Fibroblast of skin of left biceps (primary cell): ENCODE data around the gene ABR.
A peak's percentile ranks its signal among the peaks of the same experiment; 100 is the strongest.
"Not testable (repeated sequence)": the region's sequence is repeated elsewhere in the genome, so short reads cannot be mapped to it uniquely, and the experiment has no call there.

Source experiments
- DNase-seq, 2 experiments: peaks; one replicate each; pipeline ENCODE4 v3.0.0-alpha.2; 2013; ENCODE audit warnings: low read depth in 2 of 2

Gene ABR

DNA sequence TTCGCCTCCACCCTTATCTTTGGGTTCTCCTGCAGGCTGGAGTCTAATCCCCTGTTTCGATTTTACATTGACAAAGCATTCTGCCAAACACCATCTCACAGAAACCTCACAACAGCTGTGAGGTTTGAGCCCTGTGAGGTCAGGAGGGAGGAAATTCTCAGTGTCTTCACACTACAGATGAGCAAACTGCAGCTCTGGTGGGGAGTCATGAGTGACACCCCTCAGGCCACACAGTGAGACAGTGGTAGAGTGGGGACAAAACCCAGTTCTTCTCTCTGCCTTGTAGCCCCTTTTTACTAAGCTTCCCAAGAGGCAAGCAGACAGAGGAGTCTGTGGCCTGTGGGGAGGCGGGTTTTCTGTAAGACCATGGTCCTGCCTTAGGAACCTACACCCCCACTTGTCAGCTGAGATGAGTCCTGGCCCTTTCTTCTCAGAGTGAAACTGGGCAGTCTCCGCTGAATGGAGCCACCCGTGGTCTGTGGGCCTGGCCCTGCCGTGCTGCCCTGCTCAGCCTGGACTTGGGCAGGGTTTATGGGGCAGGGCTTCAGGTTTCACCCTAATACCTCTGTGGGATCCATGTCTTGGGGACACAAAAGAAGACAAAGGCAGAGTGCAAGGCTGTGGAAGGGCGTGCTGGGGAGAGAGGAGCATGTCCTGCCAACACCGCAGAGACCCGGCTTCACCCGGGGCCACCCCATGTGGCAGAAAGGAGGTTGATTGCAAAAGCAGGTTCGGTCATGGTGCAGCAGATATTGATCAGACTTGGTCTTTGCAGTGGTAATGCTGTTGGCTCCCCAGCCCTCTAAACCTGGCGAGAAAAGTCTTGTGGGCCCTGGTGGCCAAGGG, 59.0 kb downstream of the ABR start:
- DNase-seq: no peak

DNA sequence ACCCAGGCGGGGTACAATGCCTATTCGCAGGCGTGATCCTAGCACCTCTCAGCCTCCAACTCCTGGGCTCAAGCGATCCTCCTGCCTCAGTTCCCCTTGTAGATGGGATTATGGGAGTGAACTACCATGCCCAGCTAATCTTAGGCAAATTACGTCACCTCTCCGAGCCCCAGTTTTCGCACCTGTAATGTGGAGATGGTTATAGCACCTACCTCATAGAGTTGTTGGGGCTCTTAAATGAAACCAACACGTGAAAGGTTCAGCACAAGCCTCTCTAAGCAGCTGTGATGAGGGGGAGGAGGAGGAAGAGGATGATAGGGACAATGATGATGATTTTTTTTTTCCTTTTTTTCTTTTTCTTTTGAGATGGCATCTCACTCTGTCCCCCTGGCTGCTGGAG, 59.9 kb downstream of the ABR start:
- DNase-seq: no peak

DNA sequence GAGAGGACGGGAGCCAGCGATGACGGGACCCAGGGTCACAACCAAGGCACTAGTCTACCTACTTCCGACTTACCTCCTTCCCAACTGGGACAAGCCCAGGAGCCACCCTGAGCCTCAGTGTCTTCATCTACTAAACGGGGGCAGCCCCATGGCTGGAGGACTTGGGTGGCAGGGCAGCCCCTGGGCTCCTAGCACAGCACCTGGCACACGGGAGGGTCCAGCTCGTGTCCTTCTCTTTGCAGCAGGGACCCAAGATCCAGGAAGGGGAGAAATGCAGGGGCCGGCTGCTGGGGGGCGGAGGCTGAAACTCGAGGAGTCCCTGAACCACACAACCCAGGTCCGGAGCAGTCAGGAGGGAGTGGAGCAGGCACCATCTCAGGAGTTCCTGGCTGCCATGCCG, 63.2 kb downstream of the ABR start:
- DNase-seq: no peak

DNA sequence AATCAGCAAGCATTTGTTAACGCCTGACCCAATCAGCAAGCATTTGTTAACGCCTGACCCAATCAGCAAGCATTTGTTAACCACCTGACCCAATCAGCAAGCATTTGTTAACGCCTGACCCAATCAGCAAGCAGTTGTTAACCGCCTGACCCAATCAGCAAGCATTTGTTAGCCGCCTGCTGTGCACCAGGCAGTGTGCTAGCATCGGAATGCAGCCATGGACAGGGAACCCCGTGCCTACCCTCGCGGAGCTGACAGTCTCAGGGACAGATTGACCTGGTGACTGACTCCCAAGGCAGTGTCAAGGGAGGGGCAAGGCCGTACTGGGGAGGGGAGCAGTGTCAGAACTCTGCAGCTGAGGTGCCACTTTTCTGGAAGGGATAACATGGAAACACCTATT, 66.9 kb downstream of the ABR start:
- DNase-seq: no peak

- DNase-seq: no peak
These were observed 68.0 kb downstream of the ABR start for GRCh38 chr17:1111599-1112443.

DNA sequence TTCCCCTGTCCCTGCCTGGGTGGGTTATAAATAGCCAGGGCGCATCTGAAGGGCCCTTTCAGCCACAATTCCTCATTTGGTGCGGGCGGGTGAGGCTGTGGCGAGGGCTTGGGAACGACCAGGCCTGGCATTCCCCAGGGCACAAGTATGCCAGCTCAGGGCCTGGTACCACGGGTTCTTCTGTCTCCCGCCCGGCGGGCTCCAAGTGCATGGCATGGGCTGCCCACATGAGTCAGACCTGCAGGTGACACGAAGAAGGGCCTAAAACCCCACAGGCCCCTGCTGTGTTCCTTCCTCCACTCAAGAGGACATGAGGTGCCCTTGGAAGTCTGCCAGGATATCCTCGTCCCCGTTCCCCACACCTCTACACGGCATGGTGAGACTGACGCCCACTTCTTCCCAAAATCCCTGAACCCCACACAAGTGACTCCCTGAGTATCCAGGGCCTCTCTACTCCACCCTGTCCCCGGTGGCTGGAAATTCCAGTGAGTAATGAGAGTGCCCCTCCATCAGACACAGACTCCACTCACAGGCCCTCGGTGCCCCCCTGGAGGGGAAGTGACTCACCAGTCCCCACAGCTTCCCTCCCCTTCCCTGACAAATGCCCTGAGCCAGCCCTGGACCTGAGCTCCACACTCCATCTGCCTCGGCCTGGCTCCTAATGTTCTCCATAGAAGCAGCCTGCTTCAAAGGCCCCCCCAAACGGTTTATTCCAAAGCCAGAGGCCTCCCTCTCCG, 68.8 kb downstream of the ABR start:
- peak in 1 of 2 experiments; percentile 37 for DNase-seq

DNA sequence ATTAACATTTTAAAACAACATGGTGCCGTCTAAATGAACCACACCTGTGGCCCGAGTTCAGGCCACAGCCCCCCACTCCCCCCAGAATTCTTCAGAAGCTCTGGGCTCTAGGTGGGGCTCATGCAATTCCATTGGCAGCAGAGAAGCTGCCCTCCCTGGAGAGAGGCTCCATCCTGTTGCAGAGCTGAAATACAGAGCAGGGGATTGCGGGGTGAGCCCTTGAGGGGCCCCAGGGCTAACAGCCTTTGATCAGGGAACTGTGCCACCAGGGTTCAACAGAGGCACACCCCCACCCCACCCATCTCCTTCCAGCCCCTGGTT, 69.3 kb downstream of the ABR start:
- no peak for DNase-seq

DNA sequence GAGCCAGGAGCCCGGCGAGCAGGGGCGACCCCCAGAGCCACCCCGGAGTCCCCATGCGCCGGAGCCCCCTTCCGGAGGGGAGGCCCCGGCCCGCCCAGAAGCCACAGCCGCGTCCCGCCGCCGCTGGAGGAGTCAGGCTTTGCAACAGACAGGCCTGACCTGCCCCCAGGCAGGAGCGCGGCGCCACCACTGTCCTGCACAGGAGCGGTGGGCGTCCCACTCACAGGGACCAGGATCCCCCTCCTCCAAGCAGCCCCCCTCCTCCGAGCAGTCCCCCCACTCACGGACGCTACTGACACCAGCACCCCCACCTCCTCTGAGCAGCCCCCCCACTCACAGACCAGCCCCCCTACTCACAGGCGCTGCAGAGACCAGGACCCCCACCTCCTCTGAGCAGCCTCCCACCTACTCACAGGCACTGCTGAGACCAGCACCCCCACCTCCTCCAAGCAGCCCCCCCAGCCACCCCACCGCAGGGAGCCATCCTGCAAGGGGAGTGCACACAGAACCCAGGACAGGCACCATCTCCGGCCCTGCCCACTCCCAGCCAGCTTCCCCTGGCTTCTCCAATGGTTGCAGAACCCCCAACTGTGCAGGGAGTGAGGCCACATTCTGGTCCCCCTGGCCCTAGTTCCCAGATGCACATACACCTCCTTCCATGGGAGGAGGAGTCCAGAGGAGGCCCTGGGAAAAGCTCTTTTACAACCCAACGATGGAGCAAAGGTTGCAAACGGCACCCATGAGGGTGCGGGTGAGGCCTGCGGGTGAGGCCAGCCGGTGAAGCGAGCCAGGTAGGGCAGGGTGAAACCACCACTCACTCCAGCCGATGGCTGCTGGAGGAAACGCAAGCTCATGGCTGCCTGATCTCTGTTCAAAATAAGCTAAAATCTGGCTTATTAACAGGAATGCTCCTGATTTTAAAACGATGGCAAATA, 69.9 kb downstream of the ABR start:
- no peak for DNase-seq

GRCh38 chr17:1108765-1109605, 70.8 kb downstream of the ABR start:
- DNase-seq: no peak

DNA sequence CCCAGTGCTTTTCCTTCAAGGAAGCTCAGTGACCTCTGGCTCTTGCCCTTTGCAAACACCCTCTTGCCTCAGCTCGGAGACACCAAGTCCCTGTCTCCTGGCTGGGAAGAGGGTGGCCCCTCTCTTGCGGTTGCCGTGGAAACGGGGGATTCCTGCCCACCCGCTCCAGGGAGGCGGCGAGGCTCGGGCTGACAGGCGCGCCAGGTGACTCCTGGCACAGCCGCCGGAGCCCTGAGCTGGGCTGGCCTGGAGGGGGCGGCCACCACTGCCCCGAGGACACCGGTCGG, 71.4 kb downstream of the ABR start:
- DNase-seq: no peak

DNA sequence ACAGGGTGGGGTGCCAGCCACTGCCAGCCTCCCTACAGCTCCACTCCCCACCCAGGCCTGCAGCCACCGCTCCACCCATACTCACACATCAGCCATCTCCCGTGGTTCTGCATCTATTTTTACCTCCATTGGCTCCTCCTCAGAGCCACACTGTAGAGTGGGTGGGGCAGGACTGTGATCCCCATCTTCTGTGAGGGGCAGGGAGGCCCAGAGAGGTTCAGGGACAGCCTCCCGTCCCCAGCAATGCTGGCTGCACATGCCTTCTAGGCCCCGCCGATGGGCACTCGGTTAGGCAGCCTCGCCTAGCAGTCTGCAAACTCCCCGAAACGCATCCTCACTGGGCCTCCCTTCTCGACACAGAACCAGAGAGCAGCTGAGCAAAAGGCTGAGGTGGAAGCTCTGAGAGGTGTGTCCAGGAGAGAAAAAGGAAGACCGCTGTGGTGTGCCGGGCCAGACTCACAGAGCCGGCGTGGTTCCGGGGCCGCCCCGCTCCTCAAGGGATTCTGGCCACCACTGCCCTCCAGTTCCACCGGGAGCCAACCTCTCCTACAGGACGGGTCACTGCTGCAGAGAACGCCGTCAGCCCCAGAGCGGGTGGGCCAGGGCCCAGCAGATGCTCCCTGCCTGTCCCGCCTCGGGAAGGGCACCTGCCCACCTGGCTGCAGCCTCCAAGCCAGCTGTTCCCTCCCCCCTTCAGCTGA, 71.9 kb downstream of the ABR start:
- no peak for DNase-seq

DNA sequence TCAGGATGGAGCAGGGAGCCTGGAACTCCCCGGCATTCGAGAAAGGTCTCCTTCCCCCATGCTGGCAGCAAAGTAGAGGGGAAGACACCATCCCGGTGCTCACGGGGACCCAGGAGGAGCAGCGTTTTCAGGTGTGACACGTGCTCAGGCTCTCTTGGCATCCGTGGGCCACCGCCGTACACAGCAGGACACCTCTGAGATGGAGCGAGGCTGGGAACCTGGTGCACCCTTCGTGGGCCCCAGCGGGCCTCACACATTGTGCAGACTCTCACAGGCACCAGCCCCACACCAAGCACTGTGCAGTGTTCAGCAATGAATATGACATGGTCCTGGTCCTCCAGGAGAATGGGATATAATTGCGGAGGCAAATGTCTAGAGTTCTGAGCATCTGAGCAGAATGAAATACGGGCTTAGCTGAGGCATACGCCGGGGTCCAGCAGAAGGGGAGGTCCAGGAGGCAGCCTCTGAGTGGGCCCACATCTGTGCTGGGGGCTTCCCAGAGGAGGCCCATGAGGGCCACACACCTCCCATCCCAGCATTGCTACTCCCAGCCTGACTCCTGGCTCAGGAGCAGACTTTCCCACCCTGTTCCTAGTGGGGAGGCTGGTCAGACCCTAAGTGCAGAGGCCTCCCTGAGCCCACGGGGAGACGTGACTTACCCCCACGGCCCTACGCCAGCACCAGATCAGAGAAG, 72.6 kb downstream of the ABR start:
- no peak for DNase-seq

- no peak for DNase-seq
These were observed 75.6 kb downstream of the ABR start for GRCh38 chr17:1104222-1104621.

DNA sequence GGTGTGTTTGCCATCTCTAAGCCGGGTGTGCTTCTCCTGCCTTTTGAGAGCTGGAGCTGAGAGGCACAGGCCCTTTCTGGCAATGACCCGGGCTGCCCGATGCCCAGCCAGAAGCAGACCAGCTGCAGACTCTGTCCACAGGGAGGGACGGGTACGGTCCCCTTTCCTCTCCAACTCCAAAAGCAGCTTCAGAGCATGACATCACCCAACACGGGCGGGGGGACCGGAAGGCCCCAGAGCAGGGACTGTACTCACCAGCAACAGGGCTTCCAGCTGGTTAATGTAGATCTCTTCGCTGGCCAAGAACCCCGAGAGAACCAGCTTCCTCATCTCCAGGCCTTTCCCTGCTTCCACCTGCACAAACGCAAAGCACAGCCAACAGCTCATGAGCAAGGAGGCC, 79.4 kb downstream of the ABR start:
- no peak for DNase-seq

GRCh38 chr17:1099242-1099641, 80.5 kb downstream of the ABR start:
- no peak for DNase-seq

GRCh38 chr17:1097972-1098744, 81.6 kb downstream of the ABR start:
- DNase-seq: not testable (repeated sequence)

DNA sequence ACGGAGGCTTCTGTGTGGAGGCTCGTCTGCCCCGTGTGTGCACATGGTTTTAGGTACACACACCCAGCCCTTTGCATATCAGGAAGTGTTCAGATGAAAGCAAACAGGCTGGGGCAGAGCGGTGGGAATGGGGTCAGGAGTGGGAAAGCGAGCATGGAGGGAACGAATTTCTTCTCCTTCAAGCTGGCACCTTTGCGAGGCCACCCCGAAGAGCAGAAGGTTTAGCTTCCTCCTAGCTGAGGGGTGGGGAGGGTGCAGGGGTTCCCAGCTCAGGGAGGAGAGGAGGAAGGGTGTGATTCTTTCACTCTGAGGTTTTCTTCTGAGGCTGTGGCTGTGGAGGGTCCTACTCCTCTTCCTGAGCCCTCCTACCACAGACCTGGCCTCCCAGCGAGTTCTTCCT, 83.6 kb downstream of the ABR start:
- DNase-seq: no peak

GRCh38 chr17:1095853-1096173, 84.0 kb downstream of the ABR start:
- DNase-seq: no peak
